HG03354 (cell line): ENCODE results near the gene SPINK1.
"Not testable (repeated sequence)": the region's sequence is repeated elsewhere in the genome, so short reads cannot be mapped to it uniquely, and the experiment has no call there.

Experiments used
- ATAC-seq: cut with Tn5 transposase; IDR thresholded peaks from one replicate; pipeline ENCODE4 v1.9.1; 2021; ENCODE audit warnings: mild to moderate bottlenecking; ENCODE audit not compliant: unreplicated experiment, poor library complexity, severe bottlenecking

The SPINK1 gene

GRCh38 chr5:147813696-147814095 is 17.8 kb downstream of the SPINK1 start:
- ATAC-seq = no peak

- no peak for ATAC-seq
Observed at GRCh38 chr5:147809830-147810666, 21.4 kb downstream of the SPINK1 start.

GRCh38 chr5:147805030-147805454 is 26.4 kb downstream of the SPINK1 start:
- ATAC-seq = peak; percentile 92

- ATAC-seq = no peak
Observed at GRCh38 chr5:147804334-147804733, 27.1 kb downstream of the SPINK1 start.

GRCh38 chr5:147803926-147804325 is 27.5 kb downstream of the SPINK1 start:
- ATAC-seq = no peak

- ATAC-seq = not testable (repeated sequence)
Observed at GRCh38 chr5:147803161-147803560, 28.3 kb downstream of the SPINK1 start.

GRCh38 chr5:147801461-147801860 is 30.0 kb downstream of the SPINK1 start:
- no peak for ATAC-seq

GRCh38 chr5:147800491-147800890 is 31.0 kb downstream of the SPINK1 start:
- no peak for ATAC-seq

GRCh38 chr5:147796556-147797308 is 34.7 kb downstream of the SPINK1 start:
- no peak for ATAC-seq

- ATAC-seq = no peak
Observed at GRCh38 chr5:147791181-147791580, 40.3 kb downstream of the SPINK1 start.

- no peak for ATAC-seq
Observed at GRCh38 chr5:147789820-147790219, 41.7 kb downstream of the SPINK1 start.

- no peak for ATAC-seq
Observed at GRCh38 chr5:147788023-147788422, 43.4 kb downstream of the SPINK1 start.

GRCh38 chr5:147786142-147786541 is 45.3 kb downstream of the SPINK1 start:
- ATAC-seq = no peak

- no peak for ATAC-seq
Observed at GRCh38 chr5:147784146-147784987, 47.1 kb downstream of the SPINK1 start.

- peak; percentile 85 for ATAC-seq
Observed at GRCh38 chr5:147782110-147783028, 49.1 kb downstream of the SPINK1 start, which contains the start of gene JAKMIP2. Gene JAKMIP2, minus strand, starts transcription at chr5:147782728. Its CDS starts 110,922 bp downstream, at chr5:147671806.

GRCh38 chr5:147780924-147781573 is 50.4 kb downstream of the SPINK1 start:
- ATAC-seq = no peak

GRCh38 chr5:147779694-147780093 is 51.8 kb downstream of the SPINK1 start:
- no peak for ATAC-seq

GRCh38 chr5:147776989-147777388 is 54.5 kb downstream of the SPINK1 start:
- no peak for ATAC-seq
